IMR-90 (cell line): ENCODE results near the gene AATF. TPM values are rescaled to one million over a fixed set of nuclear protein-coding genes. Genes with fewer than 3 reads are reported as not detected.

Experiments used
- ATAC-seq: fragments of 200-7000 bp; cut with Tn5 transposase; 2 replicates; pipeline ENCODE4 v1.9.1; 2020; ENCODE audit warnings: low read depth, mild to moderate bottlenecking, moderate library complexity
- BruUV-seq: library from RNA; stranded (reverse); fragments of 400-500 nt; replicated peaks from 2 replicates; lab custom pipeline; 2021; lab: Mats Ljungman, UMichigan
- CTCF ChIA-PET: fragments of 300-600 bp; formaldehyde crosslinking; extraction: SDS; loops from one replicate; lab custom pipeline; 2021; ENCODE audit warnings: antibody characterized with exemption; lab: Yijun Ruan, JAX
- POLR2A ChIA-PET: fragments of 300-600 bp; sonication (Branson Sonifier 250); formaldehyde crosslinking; loops from one replicate; lab custom pipeline; 2022; ENCODE audit warnings: antibody characterized with exemption; ENCODE audit not compliant: unreplicated experiment; lab: Charles Lee
- DNase-seq: peaks from one replicate; pipeline ENCODE4 v3.0.0; 2013
- H2AFZ ChIP-seq: replicated peaks from 2 replicates; pipeline ENCODE3; 2013; ENCODE audit warnings: low read length, mild to moderate bottlenecking; ENCODE audit not compliant: poor library complexity
- H2AK5ac ChIP-seq: 2 replicates; pipeline ENCODE4 v1.6.1; 2013; ENCODE audit warnings: low read depth, low read length, inconsistent platforms
- H2AK9ac ChIP-seq: replicated peaks from 2 replicates; pipeline ENCODE3; 2013; ENCODE audit warnings: mild to moderate bottlenecking, low read depth, low read length, moderate library complexity; ENCODE audit not compliant: poor library complexity
- H2BK120ac ChIP-seq: 2 replicates; pipeline ENCODE4 v1.6.1; 2013; ENCODE audit warnings: low read depth, low read length, inconsistent platforms
- H2BK15ac ChIP-seq: 3 replicates; pipeline ENCODE4 v1.6.1; 2013; ENCODE audit warnings: low read depth, low read length, inconsistent platforms
- H2BK20ac ChIP-seq: 2 replicates; pipeline ENCODE4 v1.6.1; 2013; ENCODE audit warnings: low read depth, mild to moderate bottlenecking, inconsistent platforms, low read length, moderate library complexity
- H2BK5ac ChIP-seq: 2 replicates; pipeline ENCODE4 v1.6.1; 2013; ENCODE audit warnings: mild to moderate bottlenecking, low read depth, low read length, inconsistent platforms; ENCODE audit not compliant: poor library complexity, severe bottlenecking
- H3K14ac ChIP-seq: replicated peaks from 2 replicates; pipeline ENCODE4 v1.6.1; 2013; ENCODE audit warnings: low read depth, low read length, inconsistent platforms
- H3K18ac ChIP-seq: 2 replicates; pipeline ENCODE4 v1.6.1; 2013; ENCODE audit warnings: low read depth, low read length, control low read depth
- H3K23ac ChIP-seq: 2 replicates; pipeline ENCODE4 v1.6.1; 2013; ENCODE audit warnings: low read depth, low read length, inconsistent platforms
- H3K27ac ChIP-seq: 2 replicates; pipeline ENCODE4 v1.5.1; 2013; ENCODE audit warnings: mild to moderate bottlenecking, control low read depth, low read length; ENCODE audit not compliant: insufficient read depth
- H3K27me3 ChIP-seq: 2 replicates; pipeline ENCODE4 v1.6.1; 2013; ENCODE audit warnings: low read length; ENCODE audit not compliant: control insufficient read depth, insufficient read depth
- H3K36me3 ChIP-seq: 2 replicates; pipeline ENCODE4 v1.6.1; 2013; ENCODE audit warnings: low read length, mixed read lengths; ENCODE audit not compliant: control insufficient read depth, insufficient read depth
- H3K4ac ChIP-seq: 2 replicates; pipeline ENCODE4 v1.6.1; 2013; ENCODE audit warnings: low read depth, low read length, inconsistent platforms
- H3K4me1 ChIP-seq: 2 replicates; pipeline ENCODE4 v1.6.1; 2013; ENCODE audit warnings: low read length, mixed read lengths; ENCODE audit not compliant: control insufficient read depth, insufficient read depth
- H3K4me2 ChIP-seq: 2 replicates; pipeline ENCODE4 v1.6.1; 2013; ENCODE audit warnings: low read depth, mild to moderate bottlenecking, control low read depth, low read length, moderate library complexity
- H3K4me3 ChIP-seq: 2 replicates; pipeline ENCODE4 v1.5.1; 2013; ENCODE audit warnings: low read depth, mild to moderate bottlenecking, control low read depth, low read length, moderate library complexity; ENCODE audit not compliant: insufficient read depth
- H3K56ac ChIP-seq: 2 replicates; pipeline ENCODE4 v1.6.1; 2013; ENCODE audit warnings: low read length, inconsistent platforms; ENCODE audit not compliant: insufficient read depth; ENCODE audit errors: extremely low read depth
- H3K79me1 ChIP-seq, 2 experiments: 2 replicates each; pipeline ENCODE4 v1.6.1; 2013; ENCODE audit warnings: low read length in 2 of 2, inconsistent platforms in 1 of 2, low read depth in 1 of 2
- H3K9ac ChIP-seq: 2 replicates; pipeline ENCODE4 v1.6.1; 2013; ENCODE audit warnings: low read depth, low read length, control low read depth
- H3K9me1 ChIP-seq: 2 replicates; pipeline ENCODE4 v1.6.1; 2013; ENCODE audit warnings: low read length, inconsistent platforms; ENCODE audit not compliant: insufficient read depth
- H3K9me3 ChIP-seq: 2 replicates; pipeline ENCODE4 v1.6.1; 2013; ENCODE audit warnings: low read length; ENCODE audit not compliant: control insufficient read depth, insufficient read depth
- H4K20me1 ChIP-seq: 2 replicates; pipeline ENCODE4 v1.6.1; 2013; ENCODE audit warnings: low read length, inconsistent platforms; ENCODE audit not compliant: insufficient read depth
- H4K5ac ChIP-seq: 2 replicates; pipeline ENCODE4 v1.6.1; 2013; ENCODE audit warnings: mild to moderate bottlenecking, low read depth, low read length, control low read depth
- H4K8ac ChIP-seq, 2 experiments: 2 replicates each; pipeline ENCODE4 v1.6.1; 2013; ENCODE audit warnings: low read depth in 2 of 2, low read length in 2 of 2, control low read depth in 1 of 2, inconsistent platforms in 1 of 2
- H4K91ac ChIP-seq: 2 replicates; pipeline ENCODE4 v1.6.1; 2013; ENCODE audit warnings: low read depth, low read length, inconsistent platforms; ENCODE audit not compliant: insufficient read depth
- BHLHE40 ChIP-seq: fragments of 150-350 bp; IDR thresholded peaks from 2 replicates; pipeline ENCODE4 v1.6.1; 2016; ENCODE audit warnings: mild to moderate bottlenecking, low read depth, low read length
- CEBPB ChIP-seq: IDR thresholded peaks from 2 replicates; pipeline ENCODE4 v1.6.1; 2012; ENCODE audit warnings: low read depth, low read length, improper control_type of control experiment
- CHD1 ChIP-seq: IDR thresholded peaks from 2 replicates; pipeline ENCODE4 v1.6.1; 2012; ENCODE audit warnings: low read depth, low read length, improper control_type of control experiment
- FOS ChIP-seq: fragments of 150-350 bp; IDR thresholded peaks from 2 replicates; pipeline ENCODE4 v1.6.1; 2016; ENCODE audit warnings: low read depth, low read length
- MAFK ChIP-seq: IDR thresholded peaks from 2 replicates; pipeline ENCODE4 v1.6.1; 2012; ENCODE audit warnings: low read depth, low read length, improper control_type of control experiment
- MAZ ChIP-seq: IDR thresholded peaks from 2 replicates; pipeline ENCODE4 v1.6.1; 2012; ENCODE audit warnings: low read depth, mild to moderate bottlenecking, low read length, improper control_type of control experiment, moderate library complexity, borderline replicate concordance
- MXI1 ChIP-seq: IDR thresholded peaks from 2 replicates; pipeline ENCODE4 v1.6.1; 2012; ENCODE audit warnings: low read depth, mild to moderate bottlenecking, low read length, moderate library complexity, borderline replicate concordance
- NFE2L2 ChIP-seq: fragments of 150-350 bp; IDR thresholded peaks from 2 replicates; pipeline ENCODE4 v1.6.1; 2016; ENCODE audit warnings: low read depth, mild to moderate bottlenecking, low read length
- POLR2A ChIP-seq: IDR thresholded peaks from 2 replicates; pipeline ENCODE4 v1.6.1; 2012; ENCODE audit warnings: mild to moderate bottlenecking, low read depth, low read length
- RAD21 ChIP-seq: IDR thresholded peaks from 2 replicates; pipeline ENCODE4 v1.6.1; 2012; ENCODE audit warnings: low read length, improper control_type of control experiment
- RCOR1 ChIP-seq: IDR thresholded peaks from 2 replicates; pipeline ENCODE4 v1.6.1; 2012; ENCODE audit warnings: mild to moderate bottlenecking, low read length, improper control_type of control experiment; ENCODE audit not compliant: insufficient replicate concordance
- RFX5 ChIP-seq: IDR thresholded peaks from 2 replicates; pipeline ENCODE4 v1.8.0; 2012; ENCODE audit warnings: low read depth, mild to moderate bottlenecking, low read length, moderate library complexity
- SMC3 ChIP-seq: fragments of 150-350 bp; IDR thresholded peaks from 2 replicates; pipeline ENCODE4 v1.6.1; 2016; ENCODE audit warnings: low read depth, mild to moderate bottlenecking, antibody characterized with exemption, low read length, moderate library complexity
- USF2 ChIP-seq: fragments of 150-350 bp; IDR thresholded peaks from 2 replicates; pipeline ENCODE4 v1.6.1; 2017; ENCODE audit warnings: mild to moderate bottlenecking, antibody characterized with exemption, low read length, low read depth
- WGBS, 2 experiments: methylation state at CpG; one replicate each; pipeline versions ENCODE4 v1.1.5 to v1.1.7; 2013; ENCODE audit warnings: missing lambda C conversion rate in 2 of 2; ENCODE audit not compliant: insufficient read length in 1 of 2; ENCODE audit errors: extremely low coverage in 2 of 2; 5-methylcytosine and 5-hydroxymethylcytosine counted together
- dilution Hi-C: fragments of 300-500 bp; cut with HindIII; formaldehyde crosslinking; loops from one replicate; pipeline ENCODE4 v1.14.3; 2018; ENCODE audit warnings: low sequenced_read_pairs; ENCODE audit not compliant: unreplicated experiment
- in situ Hi-C: fragments of 300-500 bp; cut with MboI; formaldehyde crosslinking; loops from 3 replicates; pipeline ENCODE4 v1.14.3; 2019; ENCODE audit warnings: low sequenced_read_pairs, inconsistent platforms, mixed read lengths
- intact Hi-C: fragments of 100-400 bp; cut with micrococcal nuclease; formaldehyde crosslinking; loops from 2 replicates; pipeline ENCODE4 v1.10.0; 2022
- polyA plus RNA-seq, 3 experiments: library from polyadenylated mRNA; depleted of rRNA; stranded (reverse); fragments of >200 nt; gene quantifications; 2 replicates each; pipeline ENCODE4 v1.2.3, GENCODE V29; 2012; ENCODE audit warnings: low replicate concordance in 1 of 3
- total RNA-seq: library from RNA; depleted of rRNA; stranded (reverse); fragments of >200 nt; gene quantifications from 2 replicates; pipeline ENCODE4 v1.2.3, GENCODE V29; 2012
- TF ChIP-seq, protein P1 (sequence below): conservative IDR thresholded peaks from 2 replicates; pipeline ENCODE4 v1.5.1; 2012; ENCODE audit warnings: mild to moderate bottlenecking, low read depth, low read length, improper control_type of control experiment
- TF ChIP-seq, protein P2 (sequence below): fragments of 150-350 bp; IDR thresholded peaks from 2 replicates; pipeline ENCODE4 v1.6.1; 2016; ENCODE audit warnings: low read depth, mild to moderate bottlenecking, low read length, moderate library complexity, borderline replicate concordance

Gene AATF
- total and polyA plus RNA-seq, 2 of the 4 experiments (the other 2 are of a cell fraction): 21.0 to 34.8 TPM

- Histone ChIP-seq H4K8ac (no peak overlapping the region), H3K4me2 (no peak overlapping the region), H3K4ac (no peak overlapping the region), H2BK5ac (no peak overlapping the region), H3K9ac (no peak overlapping the region), H3K9me1 (no peaks in the 10 kb centered on the region; the same call in 1 of the 2 replicates), H3K9me3 (no peaks in the 10 kb centered on the region), H3K36me3 (peaks cover 8% of the 10 kb centered on the region; the same call in 1 of the 2 replicates), H3K56ac (no peak overlapping the region), H3K18ac (no peak overlapping the region), H2AK9ac (no peak overlapping the region), H4K91ac (no peak overlapping the region), H3K4me3 (no peak overlapping the region), H4K5ac (no peak overlapping the region), H2AFZ (no peak overlapping the region), H2BK120ac (no peak overlapping the region), H3K27me3 (no peaks in the 10 kb centered on the region), H2BK20ac (no peak overlapping the region), H2BK15ac (no peak overlapping the region), H3K14ac (no peak overlapping the region), H3K23ac (no peak overlapping the region), H3K27ac (no peak overlapping the region), H3K4me1 (no peaks in the 10 kb centered on the region; the same call in 1 of the 2 replicates), H3K79me1 (no peaks in the 10 kb centered on the region; a peak in 1 of 4 replicates), H2AK5ac (no peak overlapping the region), H4K20me1 (peaks cover 3% of the 10 kb centered on the region; the same call in 1 of the 2 replicates)
- POLR2A ChIA-PET: no interaction called here
- intact Hi-C loops (loop anchor here (5.0 kb wide), 1 partner anchor 102 kb away; the partner anchor contains the start of gene AATF), in situ Hi-C loops (loop anchor here (5.0 kb wide), 1 partner anchor 417 kb away; no protein-coding TSS in a partner anchor), dilution Hi-C loops (no loop called here)
- WGBS, 2 experiments: 100% methylated on average over 1 of the region's 5 CpGs; no CpG with 5 or more reads in 1 of the 2 experiments
- TF ChIP-seq MXI1 (no peak), BHLHE40 (no peak), SMC3 (no peak), CEBPB (no peak), USF2 (no peak), FOS (no peak), MAFK (no peak), CHD1 (no peak), NFE2L2 (no peak), POLR2A (no peak), RAD21 (no peak), RCOR1 (no peak), RFX5 (no peak), MAZ (no peak)
- TF ChIP-seq, protein P1, sequence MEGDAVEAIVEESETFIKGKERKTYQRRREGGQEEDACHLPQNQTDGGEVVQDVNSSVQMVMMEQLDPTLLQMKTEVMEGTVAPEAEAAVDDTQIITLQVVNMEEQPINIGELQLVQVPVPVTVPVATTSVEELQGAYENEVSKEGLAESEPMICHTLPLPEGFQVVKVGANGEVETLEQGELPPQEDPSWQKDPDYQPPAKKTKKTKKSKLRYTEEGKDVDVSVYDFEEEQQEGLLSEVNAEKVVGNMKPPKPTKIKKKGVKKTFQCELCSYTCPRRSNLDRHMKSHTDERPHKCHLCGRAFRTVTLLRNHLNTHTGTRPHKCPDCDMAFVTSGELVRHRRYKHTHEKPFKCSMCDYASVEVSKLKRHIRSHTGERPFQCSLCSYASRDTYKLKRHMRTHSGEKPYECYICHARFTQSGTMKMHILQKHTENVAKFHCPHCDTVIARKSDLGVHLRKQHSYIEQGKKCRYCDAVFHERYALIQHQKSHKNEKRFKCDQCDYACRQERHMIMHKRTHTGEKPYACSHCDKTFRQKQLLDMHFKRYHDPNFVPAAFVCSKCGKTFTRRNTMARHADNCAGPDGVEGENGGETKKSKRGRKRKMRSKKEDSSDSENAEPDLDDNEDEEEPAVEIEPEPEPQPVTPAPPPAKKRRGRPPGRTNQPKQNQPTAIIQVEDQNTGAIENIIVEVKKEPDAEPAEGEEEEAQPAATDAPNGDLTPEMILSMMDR: no peak
- TF ChIP-seq, protein P2, sequence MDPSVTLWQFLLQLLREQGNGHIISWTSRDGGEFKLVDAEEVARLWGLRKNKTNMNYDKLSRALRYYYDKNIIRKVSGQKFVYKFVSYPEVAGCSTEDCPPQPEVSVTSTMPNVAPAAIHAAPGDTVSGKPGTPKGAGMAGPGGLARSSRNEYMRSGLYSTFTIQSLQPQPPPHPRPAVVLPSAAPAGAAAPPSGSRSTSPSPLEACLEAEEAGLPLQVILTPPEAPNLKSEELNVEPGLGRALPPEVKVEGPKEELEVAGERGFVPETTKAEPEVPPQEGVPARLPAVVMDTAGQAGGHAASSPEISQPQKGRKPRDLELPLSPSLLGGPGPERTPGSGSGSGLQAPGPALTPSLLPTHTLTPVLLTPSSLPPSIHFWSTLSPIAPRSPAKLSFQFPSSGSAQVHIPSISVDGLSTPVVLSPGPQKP: no peak
- BruUV-seq: no TSS peak
- CTCF ChIA-PET: interaction anchor here (0.6 to 1.7 kb wide), 4 partner anchors 12 to 418 kb away, joined by 3 to 8 read pairs (median 4); no protein-coding TSS in a partner anchor
- DNase-seq (no peak), ATAC-seq (no peak)
Observed at GRCh38 chr17:37048811-37049210, 100.1 kb downstream of the AATF start.
